Heart left ventricle (tissue), 13 donors: ENCODE data around the gene ZRANB1.

ENCODE experiments used
- POLR2A ChIP-seq, 2 donors: fragments of 450-650 bp; IDR thresholded peaks; one replicate each; pipeline ENCODE4 v1.6.1; 2017; ENCODE audit warnings: antibody characterized with exemption in 2 of 2, mild to moderate bottlenecking in 2 of 2, moderate library complexity in 2 of 2
- TF ChIP-seq, protein P1 (sequence below), 12 donors: fragments of 200-600 bp; sonication (generic) in 4 of 12; IDR thresholded peaks; one replicate each; pipeline versions ENCODE4 v1.5.0 to v1.8.0; 2018 to 2022; ENCODE audit warnings: antibody characterized with exemption in 12 of 12, mild to moderate bottlenecking in 5 of 12
- donor health status: ischemic (EF 13 %, LVEDD 7.1; RV severe dilation, severe dysfunction).
- donor health status: DM: no; HTN: yes; CAD: no.
- donor health status: DM: no; HTN: no; CAD: no.
- donor health status: ischemic (EF 25% LVEDD 6.9; RV normal size, moderate dysfunction).
- donor health status: ischemic (EF 25% LVEDD 5.7; RV mildly dilated, moderate dysfunction).
- donor health status: ischemic (EF 35%, LVEDD 5.7; RV mildly dilated, moderate dysfunction).
- donor health status: nonischemic (EF 11% LVEDD 7.7; RV severe dilation, severe dysfunction).
- donor health status: DM: yes; HTN: yes; CAD: no.
- donor health status: PGD.
- donor health status: ischemic (EF 29% LVEDD 5.4; RV normal size, mild dysfunction).
- donor health status: nonischemic (EF 23%, LVEDD 6.1; RV moderate dilation, normal function).

DNA sequence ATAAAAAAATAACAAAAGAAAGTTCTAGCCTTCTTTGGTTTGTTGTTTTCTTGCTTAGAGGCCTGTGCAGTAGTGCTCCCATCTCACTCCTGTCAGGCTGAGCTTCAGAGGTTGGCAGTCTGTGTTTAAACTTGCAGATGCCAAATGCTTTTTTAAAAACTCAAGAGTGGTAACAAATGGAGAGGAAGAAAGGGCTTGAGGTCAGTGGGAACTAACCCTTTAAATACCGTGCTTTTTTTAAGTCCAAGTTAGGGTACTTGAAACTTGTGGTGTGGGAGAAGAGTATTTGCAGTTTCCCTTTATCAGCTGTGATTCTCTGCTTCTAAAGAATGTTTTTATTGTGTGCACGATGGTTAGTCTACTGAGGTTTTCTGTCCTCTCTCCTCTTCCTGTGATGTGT is 29.4 kb downstream of the ZRANB1 start:
- TF ChIP-seq, protein P1, sequence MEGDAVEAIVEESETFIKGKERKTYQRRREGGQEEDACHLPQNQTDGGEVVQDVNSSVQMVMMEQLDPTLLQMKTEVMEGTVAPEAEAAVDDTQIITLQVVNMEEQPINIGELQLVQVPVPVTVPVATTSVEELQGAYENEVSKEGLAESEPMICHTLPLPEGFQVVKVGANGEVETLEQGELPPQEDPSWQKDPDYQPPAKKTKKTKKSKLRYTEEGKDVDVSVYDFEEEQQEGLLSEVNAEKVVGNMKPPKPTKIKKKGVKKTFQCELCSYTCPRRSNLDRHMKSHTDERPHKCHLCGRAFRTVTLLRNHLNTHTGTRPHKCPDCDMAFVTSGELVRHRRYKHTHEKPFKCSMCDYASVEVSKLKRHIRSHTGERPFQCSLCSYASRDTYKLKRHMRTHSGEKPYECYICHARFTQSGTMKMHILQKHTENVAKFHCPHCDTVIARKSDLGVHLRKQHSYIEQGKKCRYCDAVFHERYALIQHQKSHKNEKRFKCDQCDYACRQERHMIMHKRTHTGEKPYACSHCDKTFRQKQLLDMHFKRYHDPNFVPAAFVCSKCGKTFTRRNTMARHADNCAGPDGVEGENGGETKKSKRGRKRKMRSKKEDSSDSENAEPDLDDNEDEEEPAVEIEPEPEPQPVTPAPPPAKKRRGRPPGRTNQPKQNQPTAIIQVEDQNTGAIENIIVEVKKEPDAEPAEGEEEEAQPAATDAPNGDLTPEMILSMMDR (IDR thresholded peaks at IDR 0.05), result no peak
- TF ChIP-seq POLR2A (IDR thresholded peaks at IDR 0.05), result no peak
